Jurkat, Clone E6-1 (cell line): Measurements from ENCODE around the gene ZFY. TPM values are rescaled to one million over a fixed set of nuclear protein-coding genes. Genes with fewer than 3 reads are reported as not detected.
A peak's percentile ranks its signal among the peaks of the same experiment; 100 is the strongest.

ENCODE experiments used
- DNase-seq: peaks from one replicate; pipeline ENCODE4 v3.0.0-alpha.2; 2011; ENCODE audit warnings: low read depth, low spot score
- H3K4me3 ChIP-seq: 2 replicates; pipeline ENCODE4 v1.5.1; 2011; ENCODE audit warnings: mild to moderate bottlenecking, low read length, control low read depth, moderate library complexity
- polyA plus RNA-seq: library from polyadenylated mRNA; unstranded; fragments of >200 nt; gene quantifications from one replicate; pipeline ENCODE4 v1.2.1, GENCODE V29; 2012; ENCODE audit warnings: missing spikeins; ENCODE audit not compliant: insufficient read length, insufficient read depth

Gene ZFY
- not detected for polyA plus RNA-seq

GRCh38 chrY:2934861-2935715 lies at the start of gene ZFY:
Gene ZFY, plus strand, starts transcription at chrY:2935381. Its CDS starts 18,556 bp downstream, at chrY:2953937.
- peak within 1 kb of the TSS; percentile 64 for H3K4me3 ChIP-seq
- no peak for DNase-seq

- no peak for DNase-seq
- H3K4me3 ChIP-seq: no peak overlapping the region
These were observed 49.3 kb upstream of the ZFY start for GRCh38 chrY:2885880-2886279.

- peak; percentile 80 for DNase-seq
- H3K4me3 ChIP-seq: peak overlapping the region; percentile 40
These were observed 47.8 kb upstream of the ZFY start for GRCh38 chrY:2887386-2887785.

- H3K4me3 ChIP-seq: peak overlapping the region; percentile 40
- peak; percentile 57 for DNase-seq
These were observed 47.2 kb upstream of the ZFY start for GRCh38 chrY:2887955-2888354.

- no peak for DNase-seq
- no peak overlapping the region for H3K4me3 ChIP-seq
These were observed 41.7 kb upstream of the ZFY start for GRCh38 chrY:2893471-2893870.

GRCh38 chrY:2896050-2896449 lies 39.1 kb upstream of the ZFY start:
- H3K4me3 ChIP-seq: no peak overlapping the region
- DNase-seq: no peak

- no peak for DNase-seq
- H3K4me3 ChIP-seq: no peak overlapping the region
These were observed 27.8 kb upstream of the ZFY start for GRCh38 chrY:2907356-2907755.

GRCh38 chrY:2913066-2913815 lies 21.9 kb upstream of the ZFY start:
- peak; percentile 74 for DNase-seq
- H3K4me3 ChIP-seq: no peak overlapping the region

GRCh38 chrY:2934078-2934477 lies 1.1 kb upstream of the ZFY start:
- peak overlapping the region; percentile 64 for H3K4me3 ChIP-seq
- no peak for DNase-seq

GRCh38 chrY:2935716-2936435 lies 695 bp downstream of the ZFY start:
- peak overlapping the region; percentile 64 for H3K4me3 ChIP-seq
- DNase-seq: peak; percentile 87

- DNase-seq: no peak
These were observed 1.2 kb downstream of the ZFY start for GRCh38 chrY:2936436-2936750.

GRCh38 chrY:2937149-2937548 lies 2.0 kb downstream of the ZFY start:
- DNase-seq: no peak

More at GRCh38 chrY:2936436-2936750, 1.2 kb downstream of the ZFY start:
- H3K4me3 ChIP-seq: peak overlapping the region; percentile 64

GRCh38 chrY:2949590-2950252 lies 14.5 kb downstream of the ZFY start:
- H3K4me3 ChIP-seq: no peak overlapping the region
- no peak for DNase-seq

More at GRCh38 chrY:2937149-2937548, 2.0 kb downstream of the ZFY start:
- H3K4me3 ChIP-seq: peak overlapping the region; percentile 64

GRCh38 chrY:2950655-2951054 lies 15.5 kb downstream of the ZFY start:
- DNase-seq: no peak

GRCh38 chrY:2952912-2953311 lies 17.7 kb downstream of the ZFY start:
- H3K4me3 ChIP-seq: no peak overlapping the region
- DNase-seq: no peak

More at GRCh38 chrY:2950655-2951054, 15.5 kb downstream of the ZFY start:
- no peak overlapping the region for H3K4me3 ChIP-seq

GRCh38 chrY:2954735-2955134 lies 19.6 kb downstream of the ZFY start:
- no peak for DNase-seq
- H3K4me3 ChIP-seq: no peak overlapping the region

GRCh38 chrY:2955561-2955960 lies 20.4 kb downstream of the ZFY start:
- no peak overlapping the region for H3K4me3 ChIP-seq
- no peak for DNase-seq

GRCh38 chrY:2962061-2962460 lies 26.9 kb downstream of the ZFY start:
- H3K4me3 ChIP-seq: no peak overlapping the region
- no peak for DNase-seq

GRCh38 chrY:2964814-2965213 lies 29.6 kb downstream of the ZFY start:
- no peak for DNase-seq
- H3K4me3 ChIP-seq: no peak overlapping the region
